ENCODE data around the gene LRP1. TPM values are rescaled to one million over a fixed set of nuclear protein-coding genes. Genes with fewer than 3 reads are reported as not detected.

LRP1 gene
- total RNA-seq, 4 donors from 2014 or later, result 128 to 312 (median 207) TPM

DNA sequence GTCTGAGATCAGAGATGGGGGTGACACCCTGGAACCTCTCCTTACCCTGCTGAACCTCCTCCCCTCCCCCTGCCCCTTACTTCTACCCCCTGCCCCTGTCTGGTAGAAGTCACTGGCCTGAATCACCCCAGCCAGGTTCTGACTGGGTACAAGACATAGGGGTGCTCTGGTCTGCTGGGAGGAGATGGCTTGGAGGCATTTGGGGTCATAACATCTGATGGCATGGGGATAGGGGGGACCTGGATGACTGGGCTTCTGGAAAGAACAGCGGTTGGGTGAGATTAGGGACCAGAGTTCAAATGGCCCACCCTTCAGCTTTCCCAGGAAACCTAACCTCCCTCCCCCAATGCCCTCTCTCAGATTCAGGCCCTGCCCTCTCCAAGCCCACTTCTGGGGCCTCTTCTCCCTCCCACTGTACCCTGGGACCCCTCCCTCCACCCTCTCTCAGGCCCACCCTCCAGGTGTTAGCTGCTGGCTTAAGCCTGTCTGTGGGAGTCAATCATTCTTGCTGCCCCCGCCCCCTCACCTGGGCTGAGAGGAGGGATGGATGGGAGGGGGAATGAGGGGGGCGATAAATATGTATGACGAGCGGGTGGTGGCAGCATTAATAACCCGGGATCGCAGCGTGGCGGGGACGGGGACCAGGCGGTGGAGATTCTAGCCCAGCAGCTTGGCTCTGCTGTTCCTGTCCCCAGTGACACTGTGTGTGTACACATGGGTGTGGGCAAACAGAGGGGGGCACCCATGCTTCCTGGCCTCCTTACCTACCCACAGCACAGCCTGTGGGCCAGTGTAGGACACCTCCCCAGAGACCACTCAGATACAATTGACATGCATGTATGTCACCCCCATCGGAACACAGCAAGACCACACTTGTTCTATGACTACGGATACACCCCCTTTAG, 94.3 kb downstream of the LRP1 start:
- TF ChIP-seq POLR2A (IDR thresholded peaks at IDR 0.05) (no peak), CTCF (IDR thresholded peaks at IDR 0.05) (no peak)
- Histone ChIP-seq H3K36me3 (no peaks in the 10 kb centered on the region), H3K9me3 (peaks cover 0 to 7% (median 0%) of the 10 kb centered on the region in 4 donors), H3K27me3 (peaks cover 0 to 76% of the 10 kb centered on the region in 2 donors), H3K27ac (no peak overlapping the region), H3K4me1 (peaks cover 0 to 19% (median 16%) of the 10 kb centered on the region in 4 donors), H3K4me3 (no peak overlapping the region)
- no peak for DNase-seq

- no peaks in the 10 kb centered on the region for H3K36me3 ChIP-seq
- H3K27me3 ChIP-seq, result peaks cover 0 to 72% of the 10 kb centered on the region in 2 donors
- no peak overlapping the region for H3K27ac ChIP-seq
- peaks cover 0 to 19% (median 15%) of the 10 kb centered on the region in 4 donors for H3K4me1 ChIP-seq
- no peak for DNase-seq
- H3K4me3 ChIP-seq, result no peak overlapping the region
- peaks cover 0 to 7% (median 0%) of the 10 kb centered on the region in 4 donors for H3K9me3 ChIP-seq
- TF ChIP-seq POLR2A (IDR thresholded peaks at IDR 0.05), result no peak
- TF ChIP-seq CTCF (IDR thresholded peaks at IDR 0.05), result no peak
Observed at GRCh38 chr12:57223191-57224165, 95.2 kb downstream of the LRP1 start.

DNA sequence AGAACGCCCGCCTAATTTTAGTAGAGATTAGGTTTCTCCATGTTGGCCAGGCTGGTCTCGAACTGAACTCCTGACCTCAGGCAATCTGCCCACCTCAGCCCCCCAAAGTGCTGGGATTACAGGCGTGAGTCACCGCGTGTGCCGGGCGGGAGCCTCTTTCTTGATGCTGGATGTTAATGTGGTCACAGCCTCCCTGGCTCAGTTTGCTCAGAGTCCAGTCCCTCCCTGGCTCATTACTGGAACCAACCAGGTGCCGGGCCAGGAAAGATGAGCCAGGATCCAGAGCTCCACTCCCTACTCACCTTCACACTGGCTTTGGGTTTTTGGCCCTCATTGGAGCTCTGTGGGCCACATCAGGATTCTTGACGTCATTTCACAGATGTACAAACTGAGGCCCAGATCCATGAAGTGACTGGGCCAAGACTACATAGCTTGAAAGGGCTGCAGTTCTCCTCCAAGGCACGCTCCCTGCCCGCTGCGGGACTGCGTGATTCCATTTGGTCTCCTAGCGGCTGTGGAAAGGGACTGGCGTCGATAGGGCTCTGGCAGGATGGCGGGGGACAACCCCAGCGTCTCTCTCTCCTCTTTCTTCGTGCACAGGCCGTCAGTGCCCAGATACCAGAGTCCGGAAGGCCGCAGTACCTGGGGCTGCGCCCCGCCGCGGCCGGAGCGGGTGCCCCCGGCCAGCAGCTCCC, 96.1 kb downstream of the LRP1 start:
- no peak overlapping the region for H3K4me3 ChIP-seq

GRCh38 chr12:57224973-57225679, 96.8 kb downstream of the LRP1 start:
- no peak overlapping the region for H3K27ac ChIP-seq
- peaks cover 0 to 59% of the 10 kb centered on the region in 2 donors for H3K27me3 ChIP-seq
- DNase-seq, result peak; percentile 58 to 79 (median 74)
- H3K36me3 ChIP-seq, result no peaks in the 10 kb centered on the region
- TF ChIP-seq CTCF (IDR thresholded peaks at IDR 0.05) (peak; percentile 13 to 74 (median 62)), POLR2A (IDR thresholded peaks at IDR 0.05) (no peak)
- peaks cover 0 to 21% (median 16%) of the 10 kb centered on the region in 4 donors for H3K4me1 ChIP-seq
- peaks cover 0 to 7% (median 0%) of the 10 kb centered on the region in 4 donors for H3K9me3 ChIP-seq
- H3K4me3 ChIP-seq, result peak overlapping the region in 1 of 4 donors; percentile 17

More for the DNA sequence above, 96.1 kb downstream of the LRP1 start:
- Histone ChIP-seq H3K27me3 (peaks cover 0 to 66% of the 10 kb centered on the region in 2 donors), H3K36me3 (no peaks in the 10 kb centered on the region), H3K27ac (no peak overlapping the region), H3K4me1 (peaks cover 0 to 19% (median 15%) of the 10 kb centered on the region in 4 donors), H3K9me3 (peaks cover 0 to 7% (median 0%) of the 10 kb centered on the region in 4 donors)
- DNase-seq, result no peak
- TF ChIP-seq CTCF (IDR thresholded peaks at IDR 0.05), result no peak
- no peak for TF ChIP-seq POLR2A (IDR thresholded peaks at IDR 0.05)

Data from Peyer's patch (tissue), 4 donors.